HG03103 (cell line): ENCODE results near the gene RPS23.

Source experiments
- ATAC-seq: cut with Tn5 transposase; IDR thresholded peaks from one replicate; pipeline ENCODE4 v1.9.1; 2021; ENCODE audit warnings: low read depth; ENCODE audit not compliant: unreplicated experiment

The RPS23 gene

GRCh38 chr5:82252744-82253143 lies 25.4 kb downstream of the RPS23 start:
- ATAC-seq: no peak

- ATAC-seq: no peak
Measured at GRCh38 chr5:82246960-82247574, 31.1 kb downstream of the RPS23 start.

- ATAC-seq: no peak
Measured at GRCh38 chr5:82244854-82245635, 33.1 kb downstream of the RPS23 start.

DNA sequence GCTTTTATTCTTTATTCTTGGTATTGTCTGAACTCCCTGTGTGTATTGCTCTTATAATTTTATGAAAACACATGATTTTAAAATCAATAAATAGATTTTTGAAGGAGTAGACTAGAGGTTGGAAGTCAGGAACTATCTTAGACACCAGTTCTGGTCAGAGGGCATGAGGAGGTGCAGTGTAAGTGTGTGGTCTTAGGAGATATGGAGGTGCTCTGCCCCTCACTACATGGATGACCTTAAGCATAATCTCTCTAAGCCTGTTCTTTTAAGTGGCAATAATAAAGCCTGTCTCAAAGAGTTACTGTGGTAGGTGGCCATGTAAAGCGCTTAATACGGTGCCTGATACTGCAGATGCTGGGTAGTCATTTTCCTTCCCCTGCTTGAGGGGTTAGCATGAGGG lies 34.0 kb downstream of the RPS23 start:
- no peak for ATAC-seq

DNA sequence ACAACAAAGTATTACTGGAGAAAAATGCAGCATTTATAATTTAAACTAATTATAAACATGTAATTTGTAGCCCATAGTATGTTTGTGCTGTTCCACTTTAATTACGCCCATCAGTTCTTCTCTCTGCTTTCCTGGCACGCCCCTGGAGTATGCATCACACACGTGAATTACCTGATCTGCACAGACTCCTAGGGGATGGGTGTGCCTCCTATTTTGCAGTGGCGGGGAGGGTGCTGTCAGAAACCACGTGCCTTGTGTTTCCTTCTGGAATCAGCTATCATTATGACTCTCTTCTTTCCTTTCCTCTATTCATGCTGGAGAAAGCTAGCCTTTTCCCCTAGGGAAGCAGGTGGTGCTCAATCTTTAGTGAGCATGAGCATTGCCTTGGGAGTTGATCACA lies 43.3 kb downstream of the RPS23 start:
- no peak for ATAC-seq

GRCh38 chr5:82225525-82226172 lies 52.5 kb downstream of the RPS23 start:
- peak; percentile 86 for ATAC-seq
